ENCODE measurements around the gene PCDH15. TPM values are rescaled to one million over a fixed set of nuclear protein-coding genes. Genes with fewer than 3 reads are reported as not detected.

PCDH15 gene
- total RNA-seq, 2 donors from 2014 or later: 0.27 TPM; not detected in 1

DNA sequence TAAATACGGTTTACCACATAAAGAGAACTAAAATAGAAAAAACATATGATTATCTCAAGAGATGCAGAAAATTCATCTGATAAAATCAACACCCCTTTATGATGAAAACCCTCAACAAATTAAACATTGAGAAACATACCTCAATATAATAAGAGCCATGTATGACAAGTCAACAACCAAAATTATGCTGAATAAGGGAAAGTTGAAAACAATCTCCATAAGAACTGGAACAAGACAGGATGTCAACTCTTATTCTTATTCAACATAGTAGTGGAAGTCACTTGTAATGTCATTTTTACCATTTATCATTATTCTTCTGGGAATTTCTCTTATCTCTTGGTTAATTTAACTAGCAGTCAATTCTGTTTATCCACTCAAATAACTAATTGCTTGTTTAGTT, 79.0 kb downstream of the PCDH15 start:
- intact Hi-C loops (cut with DNase I, micrococcal nuclease): no loop called here
- no peak for ATAC-seq

DNA sequence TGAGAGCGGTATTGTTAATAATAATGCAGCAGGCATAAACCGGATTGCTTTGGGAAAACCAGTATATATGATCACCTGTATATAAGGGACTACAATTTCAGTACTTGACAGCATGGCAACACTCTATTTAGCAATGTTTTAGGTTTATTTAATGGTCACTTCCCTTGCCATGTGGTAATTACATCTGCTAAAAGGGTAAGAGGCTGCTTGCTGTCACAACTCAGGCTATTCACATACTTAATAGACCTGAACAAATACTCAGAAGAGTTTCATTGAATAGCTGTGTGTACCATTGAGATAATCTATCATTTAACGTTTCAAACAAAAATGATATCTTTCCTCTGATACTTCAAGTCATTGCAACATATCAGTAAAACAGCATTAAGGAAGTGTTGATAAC, 90.1 kb downstream of the PCDH15 start:
- intact Hi-C loops (cut with DNase I, micrococcal nuclease): no loop called here
- ATAC-seq (no peak), DNase-seq (no peak)

More for the DNA sequence above, 79.0 kb downstream of the PCDH15 start:
- DNase-seq: no peak

DNA sequence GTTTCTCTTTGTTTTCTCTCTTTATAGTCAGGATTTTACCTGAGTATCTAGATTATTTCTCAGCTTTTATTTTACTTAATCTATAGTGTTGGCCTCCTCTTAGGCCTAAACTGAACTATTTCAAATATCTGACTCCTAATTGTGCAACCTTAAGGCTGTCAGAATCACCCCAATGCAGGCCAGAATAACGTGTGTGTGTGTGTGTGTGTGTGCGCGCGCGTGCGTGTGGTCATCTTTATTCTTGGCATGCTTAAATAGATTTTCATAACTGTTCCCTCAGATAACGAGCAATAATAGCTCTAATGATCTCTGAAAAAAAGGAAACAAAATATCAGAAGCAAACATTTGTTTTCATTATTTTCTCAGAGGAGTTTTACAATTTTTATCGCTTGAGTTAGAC, 92.4 kb downstream of the PCDH15 start:
- intact Hi-C loops (cut with DNase I, micrococcal nuclease): no loop called here
- no peak for ATAC-seq
- DNase-seq: no peak

DNA sequence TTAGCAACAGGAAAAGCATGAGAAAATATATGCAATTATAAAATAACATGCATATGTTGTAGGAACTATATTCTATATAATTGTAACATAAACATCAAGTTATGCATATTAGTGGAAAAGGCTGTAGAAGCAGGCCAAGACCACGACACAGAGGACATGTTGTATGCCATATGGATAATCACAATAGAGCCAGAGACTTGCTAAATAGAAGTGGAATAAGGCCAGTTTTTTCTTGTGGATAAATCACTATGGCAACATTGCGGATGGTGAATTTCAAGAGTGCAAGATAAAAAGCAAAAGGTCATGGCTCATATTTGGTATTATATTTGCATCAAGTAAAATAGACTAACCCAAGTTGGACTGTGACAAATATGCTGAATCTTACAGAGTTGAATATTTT, 93.0 kb downstream of the PCDH15 start:
- ATAC-seq (no peak), DNase-seq (no peak)
- intact Hi-C loops (cut with DNase I, micrococcal nuclease): no loop called here

DNA sequence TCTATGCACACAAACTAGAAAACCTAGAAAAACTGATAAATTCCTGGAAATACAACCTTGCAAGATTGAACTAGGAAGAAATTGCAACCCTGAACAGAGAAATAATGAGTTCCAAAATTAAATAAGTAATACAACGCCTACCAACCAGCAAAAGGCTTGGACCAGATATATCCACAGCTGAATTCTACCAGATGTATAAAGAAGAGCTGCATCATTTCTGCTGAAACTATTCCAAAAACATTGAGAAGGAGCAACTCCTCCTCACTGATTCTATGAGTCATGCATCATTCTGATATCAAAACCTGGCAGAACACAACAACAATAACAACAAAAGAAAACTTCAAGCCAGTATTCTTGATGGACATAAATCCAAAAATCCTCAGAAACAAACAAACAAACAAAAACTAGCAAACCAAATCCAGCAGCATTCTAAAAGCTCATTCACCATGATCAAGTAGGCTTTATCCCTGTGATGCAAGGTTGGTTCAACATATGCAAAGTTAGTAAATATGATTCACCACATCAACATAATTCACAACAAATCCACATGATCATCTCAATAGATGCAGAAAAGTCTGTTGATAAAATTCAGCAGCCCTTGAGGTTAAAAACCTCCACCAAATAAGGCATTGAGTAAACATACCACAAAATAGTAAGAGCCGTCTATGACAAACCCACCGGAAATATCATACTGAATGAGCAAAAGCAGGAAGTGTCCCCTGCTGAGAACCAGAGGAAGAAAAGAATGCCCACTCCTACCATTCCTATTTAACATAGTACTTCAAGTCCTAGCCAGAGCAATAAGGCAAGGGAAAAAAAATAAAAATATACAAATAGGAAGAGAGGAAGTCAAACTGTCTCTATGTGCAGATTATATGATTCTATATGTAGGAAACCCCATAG, 98.2 kb downstream of the PCDH15 start:
- DNase-seq (no peak), ATAC-seq (no peak)
- intact Hi-C loops (cut with DNase I, micrococcal nuclease): no loop called here

DNA sequence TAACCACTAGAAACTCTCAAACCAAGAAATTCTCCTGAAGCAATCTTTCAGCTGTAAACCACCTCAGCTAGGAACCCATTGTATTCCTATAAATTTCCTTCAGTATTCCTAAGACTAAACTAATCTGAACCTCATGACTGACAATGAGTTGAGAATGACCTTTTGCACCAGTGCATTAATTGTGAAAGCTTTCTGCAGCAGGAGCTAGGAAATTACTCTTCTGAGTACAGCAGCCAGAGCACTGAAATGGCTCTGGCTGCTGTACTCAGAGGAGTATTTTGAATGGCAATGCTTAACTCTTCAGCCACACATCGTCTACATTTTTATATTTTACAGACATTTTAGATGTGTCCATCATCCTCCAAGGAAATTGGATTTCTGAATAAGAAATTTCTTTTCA, 109.7 kb downstream of the PCDH15 start:
- DNase-seq (no peak), ATAC-seq (no peak)
- intact Hi-C loops (cut with DNase I, micrococcal nuclease): no loop called here

DNA sequence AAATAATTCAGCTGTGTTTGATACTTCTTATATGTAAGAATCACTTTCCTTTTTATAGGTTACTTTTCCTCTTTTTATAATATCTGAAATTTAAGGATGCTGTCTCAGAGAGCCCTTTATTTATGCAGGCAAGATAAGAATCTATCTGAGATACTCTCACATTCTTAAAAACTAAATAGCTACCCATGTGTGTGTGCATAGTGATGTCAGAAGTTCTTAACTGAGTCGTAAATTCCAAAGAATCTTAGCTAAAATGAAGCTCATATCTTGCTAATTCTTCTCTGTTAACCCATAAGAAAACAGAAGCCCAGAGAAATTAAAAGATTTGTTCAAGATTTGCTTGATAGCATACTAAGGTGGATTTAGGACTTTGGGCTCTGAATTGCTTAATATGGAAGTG, 118.5 kb downstream of the PCDH15 start:
- intact Hi-C loops (cut with DNase I, micrococcal nuclease): no loop called here
- DNase-seq: no peak
- no peak for ATAC-seq

DNA sequence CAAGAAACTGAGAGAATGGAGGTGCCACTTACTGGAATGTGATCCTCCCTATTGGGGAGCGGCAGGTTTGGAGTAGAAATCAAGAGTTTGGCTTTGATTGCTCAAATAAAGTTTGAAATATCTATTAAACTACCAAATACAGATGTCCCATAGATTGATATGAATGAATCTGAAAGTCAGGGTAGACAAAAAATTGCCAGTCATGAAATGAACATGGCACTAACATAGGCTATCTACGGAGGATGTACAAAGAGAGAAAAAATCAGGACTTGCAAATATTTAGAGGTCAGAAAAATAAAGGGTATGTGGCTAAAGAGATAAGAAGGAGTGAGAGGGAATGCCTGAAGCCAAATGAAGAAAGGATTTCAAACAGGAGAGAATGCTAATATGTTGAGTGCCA, 119.9 kb downstream of the PCDH15 start:
- intact Hi-C loops (cut with DNase I, micrococcal nuclease): no loop called here

DNA sequence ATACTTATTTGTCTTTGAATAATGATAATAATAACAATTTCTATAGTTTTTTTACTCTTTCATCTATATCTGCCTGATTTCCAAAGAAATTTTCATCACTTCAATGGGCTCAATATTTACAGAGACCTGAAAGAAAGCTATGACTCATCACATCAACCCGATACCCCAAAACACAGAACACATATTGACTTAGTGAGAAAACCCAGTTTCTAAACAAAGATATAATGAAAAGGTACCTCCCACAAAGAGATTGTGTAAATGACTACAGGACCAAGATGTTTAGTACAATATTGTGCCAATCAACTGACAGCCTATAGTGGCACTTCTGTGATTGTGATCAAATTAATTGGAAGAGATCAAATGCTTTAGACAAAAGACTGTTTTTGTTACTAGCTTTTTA, 133.9 kb downstream of the PCDH15 start:
- no peak for DNase-seq
- intact Hi-C loops (cut with DNase I, micrococcal nuclease): no loop called here
- ATAC-seq: no peak

More for the DNA sequence above, 119.9 kb downstream of the PCDH15 start:
- no peak for DNase-seq
- ATAC-seq: no peak

DNA sequence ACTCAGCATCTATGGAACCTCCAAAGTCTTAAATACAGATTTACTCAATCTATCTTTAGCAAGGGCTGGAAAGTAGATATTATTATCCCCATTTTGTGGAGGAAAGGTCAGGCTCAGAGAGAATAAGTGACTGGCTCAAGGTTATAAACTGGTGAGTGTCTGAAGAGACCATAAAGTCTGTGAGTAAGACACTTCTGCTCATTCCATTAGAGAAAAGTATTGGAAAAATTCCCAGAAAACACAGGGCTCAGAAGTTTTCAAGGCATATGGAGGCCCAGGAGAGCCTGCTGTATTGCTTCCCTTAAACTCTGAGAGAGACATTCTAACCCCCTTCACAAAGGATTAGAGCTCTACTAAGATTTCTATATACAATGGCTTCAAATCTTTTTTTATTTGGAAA, 134.8 kb downstream of the PCDH15 start:
- ATAC-seq: no peak
- no peak for DNase-seq
- intact Hi-C loops (cut with DNase I, micrococcal nuclease): no loop called here

DNA sequence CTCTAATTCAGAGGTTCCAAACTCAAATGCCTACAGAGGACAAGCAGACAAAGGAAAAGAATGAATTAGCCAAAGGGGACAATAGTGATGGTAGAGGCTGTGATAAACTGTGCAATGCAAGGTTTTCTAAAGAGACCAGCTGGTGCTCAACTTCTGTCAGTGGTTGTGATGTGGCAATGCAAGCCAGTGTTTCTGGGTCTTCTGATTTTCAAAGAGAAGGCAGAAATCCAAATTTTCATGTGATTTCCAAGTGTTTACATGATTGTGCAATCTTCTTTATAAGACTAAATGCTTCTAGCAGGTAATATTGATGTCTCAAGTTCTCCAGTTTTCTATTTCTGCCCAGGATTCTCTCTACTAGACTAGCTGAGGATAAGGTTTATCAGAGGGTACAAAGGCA, 135.9 kb downstream of the PCDH15 start:
- ATAC-seq: no peak
- intact Hi-C loops (cut with DNase I, micrococcal nuclease): no loop called here
- DNase-seq: no peak

DNA sequence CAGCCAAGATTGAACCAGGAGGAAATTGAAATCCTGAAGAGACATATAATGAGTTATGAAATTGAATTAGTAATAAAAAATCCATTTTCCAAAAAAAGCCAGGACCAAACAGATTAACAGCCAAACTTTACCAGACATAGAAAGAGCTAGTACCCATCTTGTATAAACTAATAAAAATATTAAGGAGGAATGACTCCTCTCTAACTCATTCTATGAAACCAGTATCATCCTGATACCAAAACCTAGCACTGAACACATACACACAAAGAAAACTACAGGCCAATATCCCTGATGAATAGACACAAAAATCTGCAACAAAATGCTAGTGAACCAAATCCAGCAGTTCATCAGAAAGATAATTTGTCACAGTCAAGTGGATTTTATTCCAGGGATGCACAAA, 140.6 kb downstream of the PCDH15 start:
- DNase-seq: no peak
- intact Hi-C loops (cut with DNase I, micrococcal nuclease): no loop called here

DNA sequence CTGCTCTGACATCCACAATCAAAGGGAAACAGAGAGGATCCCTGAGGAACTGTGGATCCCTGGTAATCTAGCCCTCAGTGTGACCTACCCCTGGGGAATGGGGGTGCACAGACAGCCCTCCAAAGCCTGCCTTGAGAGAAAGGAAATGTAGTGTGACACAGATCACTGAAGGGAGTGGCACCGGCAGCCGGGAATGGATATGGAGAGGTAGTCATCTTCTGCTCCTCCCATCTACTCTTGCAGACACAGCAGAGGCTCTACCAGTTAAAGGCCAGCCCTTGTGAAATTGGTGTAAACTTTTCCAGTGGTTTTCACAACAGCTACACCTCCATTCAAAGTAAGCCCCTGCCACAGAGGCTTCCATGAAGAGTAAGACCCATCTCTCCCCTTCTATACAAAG, 144.4 kb downstream of the PCDH15 start:
- intact Hi-C loops (cut with DNase I, micrococcal nuclease): no loop called here
- no peak for DNase-seq
- ATAC-seq: no peak

More for the DNA sequence above, 140.6 kb downstream of the PCDH15 start:
- no peak for ATAC-seq

DNA sequence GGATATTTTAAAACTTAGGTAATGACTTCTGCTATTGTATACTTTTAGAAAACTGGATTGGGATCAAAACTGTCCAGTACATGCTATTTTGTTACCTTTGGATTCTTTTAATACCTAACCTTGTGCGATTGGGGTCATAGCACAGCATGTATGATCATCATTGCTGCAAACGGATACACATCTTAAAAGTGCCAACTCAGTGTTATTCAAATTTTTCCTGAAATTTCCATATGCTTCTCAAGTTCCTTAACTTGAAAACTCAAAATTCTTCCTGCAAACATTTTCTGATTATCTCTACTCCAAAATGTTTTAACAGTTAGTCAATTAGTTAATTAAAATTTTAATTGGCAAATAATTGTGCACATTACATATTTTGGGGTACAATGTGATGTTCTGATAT, 147.5 kb downstream of the PCDH15 start:
- intact Hi-C loops (cut with DNase I, micrococcal nuclease): no loop called here
- no peak for DNase-seq
- ATAC-seq: no peak

DNA sequence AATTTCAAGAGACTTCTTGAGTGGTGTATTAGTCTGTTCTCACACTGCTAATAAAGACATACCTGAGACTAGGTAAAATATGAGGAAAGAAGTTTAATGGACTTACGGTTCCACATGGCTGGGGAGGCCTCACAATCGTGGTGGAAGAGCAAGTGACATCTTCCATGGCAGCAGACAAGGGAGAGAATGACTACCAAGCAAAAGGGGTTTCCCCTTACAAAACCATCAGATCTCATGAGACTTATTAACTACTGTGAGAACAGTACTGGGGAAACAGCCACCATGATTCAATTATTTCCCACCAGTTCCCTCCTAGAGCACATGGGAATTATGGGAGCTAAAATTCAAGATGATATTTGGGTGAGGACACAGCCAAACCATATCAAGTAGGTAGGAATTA, 150.5 kb downstream of the PCDH15 start:
- ATAC-seq (no peak), DNase-seq (no peak)
- intact Hi-C loops (cut with DNase I, micrococcal nuclease): no loop called here

DNA sequence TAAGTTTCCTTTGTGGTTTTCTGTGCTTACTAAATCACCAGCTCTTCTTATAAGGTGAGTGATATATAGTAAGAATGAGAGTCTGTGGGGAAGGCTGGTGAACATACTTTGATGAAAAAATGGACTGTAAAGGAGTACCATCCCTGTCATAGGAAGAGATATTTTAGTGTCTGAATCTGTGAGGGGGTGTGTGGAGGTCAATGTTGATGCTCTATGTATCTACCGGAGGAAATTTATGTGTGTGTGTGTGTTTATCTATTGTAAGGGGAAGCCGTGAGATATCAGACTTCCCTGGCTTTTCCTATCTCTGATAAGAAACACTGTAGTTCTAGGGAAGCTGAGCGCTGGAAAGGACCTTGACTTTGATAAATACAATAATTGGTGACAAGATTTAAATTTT, 179.0 kb downstream of the PCDH15 start:
- ATAC-seq (no peak), DNase-seq (no peak)
- intact Hi-C loops (cut with DNase I, micrococcal nuclease): no loop called here

DNA sequence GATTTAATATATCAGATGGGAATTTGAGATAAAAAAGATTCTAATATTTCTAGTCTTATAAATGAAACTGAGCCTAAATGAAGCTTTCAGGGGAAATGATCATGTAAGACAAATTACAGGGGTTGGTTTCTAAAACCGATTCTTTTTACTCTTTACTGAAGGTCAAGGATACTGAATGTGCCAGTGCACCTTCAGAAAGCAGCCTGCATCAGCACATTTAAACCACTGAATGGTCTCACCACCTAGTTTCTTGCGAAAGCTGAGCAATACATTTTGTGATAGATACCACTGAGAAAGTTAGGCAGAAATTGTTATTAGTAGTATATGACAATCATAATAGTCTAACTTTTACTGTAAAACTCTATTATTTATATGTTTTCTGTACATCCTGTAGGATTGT, 180.7 kb downstream of the PCDH15 start:
- ATAC-seq (no peak), DNase-seq (no peak)
- intact Hi-C loops (cut with DNase I, micrococcal nuclease): no loop called here

DNA sequence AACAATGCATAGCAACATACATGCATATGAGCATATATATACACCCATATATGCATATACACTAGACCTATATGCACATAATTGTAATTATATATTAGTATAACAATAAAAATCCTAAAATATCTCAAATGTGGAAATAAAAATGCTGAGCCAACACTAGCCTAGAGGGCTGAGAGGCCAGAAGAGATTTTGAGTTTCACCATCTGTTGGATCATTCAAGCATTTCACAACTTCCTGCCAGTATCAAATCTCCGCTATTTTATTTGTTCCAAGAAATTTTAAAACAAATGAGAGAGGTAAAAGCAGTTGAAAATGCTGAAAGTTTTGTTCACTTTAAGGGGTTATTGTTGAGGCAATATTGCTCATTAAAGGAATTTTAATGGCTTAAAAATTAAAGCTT, 187.0 kb downstream of the PCDH15 start:
- intact Hi-C loops (cut with DNase I, micrococcal nuclease): no loop called here
- ATAC-seq: no peak
- DNase-seq: no peak

DNA sequence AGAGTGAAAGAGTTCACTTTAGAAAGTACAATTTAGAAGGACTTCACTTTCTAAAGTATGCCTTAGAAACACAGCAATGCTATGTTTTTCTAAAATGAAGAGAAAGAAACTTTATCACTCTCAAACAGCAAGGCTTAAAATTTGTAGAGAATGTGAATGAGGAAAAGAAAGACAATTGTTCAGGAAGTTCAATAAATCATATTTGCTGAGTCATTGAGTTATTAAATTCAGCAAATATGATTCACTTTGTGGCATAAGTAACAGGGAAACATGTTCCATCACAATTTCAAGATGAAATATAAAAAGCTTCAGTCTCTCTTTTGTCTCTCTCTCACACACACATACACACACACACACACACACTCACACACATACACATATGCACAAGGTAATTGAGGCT, 187.9 kb downstream of the PCDH15 start:
- ATAC-seq (no peak), DNase-seq (no peak)
- intact Hi-C loops (cut with DNase I, micrococcal nuclease): no loop called here

DNA sequence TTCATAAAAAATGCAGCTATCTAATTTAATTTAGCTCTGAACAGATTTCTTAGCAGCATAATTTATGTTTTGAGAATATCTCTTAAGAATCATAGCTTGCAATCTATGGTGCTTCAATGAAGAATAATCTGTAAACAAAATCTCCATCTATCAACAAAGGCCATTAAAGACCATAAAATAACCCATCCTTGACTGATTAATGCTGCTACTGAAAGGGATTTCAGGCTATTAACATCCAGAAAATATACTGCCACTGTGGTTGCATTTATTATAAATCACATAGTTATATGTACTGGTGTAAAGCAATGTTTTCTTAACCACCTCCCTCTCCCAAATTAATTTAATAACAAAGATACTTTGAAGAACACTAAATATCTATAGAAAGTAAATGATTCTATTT, 191.6 kb downstream of the PCDH15 start:
- intact Hi-C loops (cut with DNase I, micrococcal nuclease): no loop called here
- no peak for DNase-seq
- ATAC-seq: no peak

DNA sequence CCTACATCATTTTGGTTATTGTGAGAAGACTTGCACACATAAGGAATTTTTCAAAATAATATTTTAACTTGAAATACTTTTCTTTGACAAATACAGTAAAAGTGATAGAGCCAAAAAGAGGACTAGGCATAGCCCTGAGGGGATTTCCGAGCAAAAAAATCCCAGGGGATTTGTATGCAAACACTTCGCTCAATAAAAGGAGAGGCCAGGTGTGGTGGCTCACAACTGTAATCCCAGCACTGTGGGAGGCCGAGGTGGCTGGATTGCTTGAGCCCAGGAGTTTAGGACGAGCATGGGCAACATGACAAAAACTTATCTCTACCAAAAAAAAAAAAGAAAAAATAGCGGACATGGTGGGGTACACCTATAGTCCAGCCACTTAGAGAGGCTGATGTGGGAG, 193.0 kb downstream of the PCDH15 start:
- no peak for DNase-seq
- intact Hi-C loops (cut with DNase I, micrococcal nuclease): no loop called here
- ATAC-seq: no peak
